GM08714 (cell line): ENCODE results near the gene TYMP.

Experiments
- H3K4me3 ChIP-seq: fragments of 200-500 bp; sonication (Bioruptor generic); 2 replicates; pipeline ENCODE4 v1.5.1; 2014; ENCODE audit warnings: mild to moderate bottlenecking, low read length, inconsistent platforms
- ZNF274 ChIP-seq: IDR thresholded peaks from 2 replicates; pipeline ENCODE4 v1.6.1; 2012; ENCODE audit warnings: mild to moderate bottlenecking, low read depth, low read length

The TYMP gene

DNA sequence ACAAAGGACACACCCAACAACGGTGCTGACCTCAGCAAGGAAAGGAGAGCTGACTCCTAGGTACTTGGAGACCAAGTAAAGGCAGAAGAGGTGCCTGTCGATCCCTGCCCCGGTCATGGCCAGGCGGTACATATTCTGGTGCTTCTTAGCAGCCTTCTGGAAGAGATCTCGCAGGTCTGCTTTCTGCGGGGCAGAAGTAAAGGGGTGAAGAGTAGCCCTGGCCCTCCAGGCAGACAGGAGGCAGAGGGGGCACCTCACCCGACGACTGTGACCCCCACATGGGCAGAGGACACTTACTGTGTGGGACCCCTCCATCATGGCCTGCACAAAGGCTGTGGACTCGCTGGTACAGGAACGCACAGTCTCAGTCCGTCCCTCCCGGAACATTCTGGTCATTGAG, 41.0 kb upstream of the TYMP start:
- no peak overlapping the region for H3K4me3 ChIP-seq
- TF ChIP-seq ZNF274, result no peak

DNA sequence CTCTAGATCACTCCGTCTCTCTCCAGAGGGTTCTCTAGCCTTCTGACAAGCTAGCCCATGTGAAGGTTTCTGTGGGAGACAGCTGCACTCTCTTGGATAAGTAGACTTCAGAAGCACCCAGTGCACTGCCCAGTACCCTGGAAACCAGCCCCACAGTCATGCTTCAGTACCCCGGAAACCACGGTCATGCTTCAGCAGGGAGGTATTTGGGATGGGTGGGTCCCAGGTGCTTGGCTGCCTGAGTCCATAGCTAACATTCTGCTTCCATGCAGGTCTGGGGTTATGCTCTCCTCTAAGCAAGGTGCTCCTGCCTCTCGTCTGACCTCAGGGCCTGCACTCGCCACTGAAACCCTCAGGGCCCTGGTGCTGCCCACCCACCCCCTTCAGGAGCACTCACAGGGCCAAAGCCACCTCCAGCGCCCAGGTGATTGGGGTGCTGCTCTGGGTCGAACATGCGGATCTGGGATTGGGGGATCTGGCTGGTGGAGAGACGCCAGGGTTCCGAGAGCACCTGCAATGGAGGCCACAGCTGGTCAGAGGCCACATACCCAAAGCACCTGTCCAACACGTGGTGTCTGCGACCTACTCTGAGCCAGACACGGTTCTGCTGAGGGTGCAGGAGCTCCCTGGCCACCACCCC, 40.2 kb upstream of the TYMP start:
- no peak overlapping the region for H3K4me3 ChIP-seq
- no peak for TF ChIP-seq ZNF274

DNA sequence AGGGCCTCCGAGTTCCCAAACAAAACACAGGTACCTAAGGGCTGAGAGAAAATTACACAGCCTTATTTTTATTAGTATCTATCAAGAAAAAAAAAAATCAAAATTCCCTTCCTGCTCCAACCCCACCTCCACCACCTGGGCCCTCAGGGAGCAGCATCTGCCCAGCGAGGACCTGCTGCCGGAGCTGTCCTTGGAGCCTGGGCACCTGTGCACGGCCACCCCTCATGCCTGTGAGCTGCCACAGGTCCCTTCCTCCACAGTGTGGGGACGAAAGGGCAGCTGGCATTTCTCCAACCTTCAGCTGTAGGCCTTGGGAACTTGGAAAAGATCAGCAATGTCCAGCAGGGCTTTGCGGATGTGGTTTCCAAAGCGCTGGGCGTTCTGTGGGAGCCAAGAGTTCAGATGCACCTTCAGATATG, 39.2 kb upstream of the TYMP start:
- no peak for TF ChIP-seq ZNF274
- H3K4me3 ChIP-seq, result no peak overlapping the region

DNA sequence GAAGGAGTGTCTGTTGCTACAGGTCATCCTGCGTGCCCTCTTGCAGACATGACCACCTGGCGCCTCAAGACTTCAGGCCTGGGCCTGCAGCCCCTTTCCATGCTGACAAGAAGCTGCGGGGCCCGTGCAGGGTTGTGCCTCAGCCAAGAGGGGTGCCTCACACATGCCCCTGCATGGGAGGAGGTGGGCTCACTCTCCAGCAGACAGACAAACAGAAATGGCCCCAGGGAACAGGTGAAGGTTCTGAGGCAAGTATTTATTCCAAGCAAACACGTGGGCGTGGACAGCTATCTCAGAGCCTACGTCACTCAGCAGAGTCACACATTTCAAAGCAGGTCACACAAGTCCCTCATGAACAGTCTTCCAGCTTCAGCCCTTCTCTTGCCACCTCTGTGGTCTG, 38.8 kb upstream of the TYMP start:
- no peak for TF ChIP-seq ZNF274
- H3K4me3 ChIP-seq, result no peak overlapping the region

DNA sequence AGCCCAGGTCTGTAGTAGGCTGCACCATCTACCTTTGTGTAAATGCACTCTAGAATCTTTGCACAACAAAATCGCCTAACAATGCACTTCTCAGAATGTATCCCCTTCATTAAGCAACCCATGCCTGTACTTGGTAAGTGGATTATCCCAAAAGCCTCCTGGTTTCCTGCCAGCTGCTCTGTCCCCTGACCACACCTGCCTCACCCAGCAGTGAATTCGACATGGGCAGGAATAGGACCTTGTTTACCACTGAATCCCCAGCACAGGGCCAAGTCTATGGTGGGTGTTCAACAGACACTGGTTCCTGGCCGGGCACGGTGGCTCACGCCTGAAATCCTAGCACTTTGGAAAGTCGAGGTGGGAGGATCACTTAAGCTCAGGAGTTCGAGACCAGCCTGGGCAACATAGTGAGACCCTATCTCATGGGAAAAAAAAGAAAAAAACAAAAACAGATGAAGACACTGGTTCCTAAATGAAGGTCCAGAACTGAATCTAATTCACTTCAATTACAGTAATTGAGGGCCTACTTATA, 38.0 kb upstream of the TYMP start:
- no peak overlapping the region for H3K4me3 ChIP-seq
- no peak for TF ChIP-seq ZNF274

DNA sequence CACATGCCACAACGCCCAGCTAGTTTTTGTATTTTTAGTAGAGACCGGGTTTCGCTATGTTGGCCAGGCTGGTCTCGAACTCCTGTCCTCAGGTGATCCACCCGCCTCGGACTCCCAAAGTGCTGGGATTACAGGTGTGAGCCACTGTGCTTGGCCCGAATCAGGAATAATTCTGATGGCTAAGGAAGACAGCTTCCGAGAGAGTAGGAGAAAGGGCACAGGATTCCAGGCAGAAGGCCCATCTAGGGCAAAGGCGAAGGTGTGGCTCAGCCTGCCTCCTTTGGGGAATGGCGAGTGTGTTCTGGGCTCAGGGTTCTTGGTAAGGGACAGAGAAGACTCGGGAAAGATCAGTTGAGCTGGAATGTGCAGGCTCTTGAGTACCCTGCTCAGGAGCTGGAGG, 34.5 kb upstream of the TYMP start:
- no peak for TF ChIP-seq ZNF274
- H3K4me3 ChIP-seq, result no peak overlapping the region

DNA sequence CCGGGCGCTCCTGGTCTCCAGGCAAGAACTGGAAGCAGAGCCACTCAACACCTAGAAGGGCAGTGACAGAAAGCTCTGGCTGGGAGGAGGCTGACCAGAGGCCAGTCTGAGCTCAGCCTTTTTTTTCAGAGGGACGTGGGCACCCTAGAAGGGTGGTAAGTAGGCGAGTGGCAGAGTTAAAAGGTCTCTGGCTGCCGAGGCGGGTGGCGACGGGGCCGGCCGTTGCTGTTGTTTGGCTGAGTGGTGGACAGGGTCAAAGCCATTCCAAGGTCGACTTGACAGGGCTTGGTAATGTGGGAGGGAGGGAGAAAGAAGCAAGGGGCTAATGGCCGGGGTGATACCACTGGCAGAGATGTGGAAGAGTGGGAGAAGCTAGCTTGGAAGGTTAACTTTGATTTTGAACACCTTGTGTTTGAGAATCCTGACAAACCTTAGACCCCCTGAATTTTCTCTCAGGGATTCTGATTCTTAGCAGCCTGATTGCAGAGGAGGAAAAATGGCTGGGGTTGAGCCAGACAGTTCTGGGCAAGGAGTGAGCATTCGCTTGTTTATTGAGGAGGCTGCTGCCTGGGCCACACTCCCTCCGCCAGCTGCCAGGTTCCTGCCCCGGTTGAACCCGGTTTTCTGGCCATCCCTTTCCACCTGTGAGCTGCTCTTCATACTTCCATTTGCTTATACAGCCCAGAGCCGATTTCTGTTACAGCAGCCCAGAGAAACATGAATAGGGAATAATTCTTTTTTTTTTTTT, 33.8 kb upstream of the TYMP start:
- H3K4me3 ChIP-seq, result peak overlapping the region; percentile 61; the same call in 1 of the 2 replicates
- TF ChIP-seq ZNF274, result no peak

DNA sequence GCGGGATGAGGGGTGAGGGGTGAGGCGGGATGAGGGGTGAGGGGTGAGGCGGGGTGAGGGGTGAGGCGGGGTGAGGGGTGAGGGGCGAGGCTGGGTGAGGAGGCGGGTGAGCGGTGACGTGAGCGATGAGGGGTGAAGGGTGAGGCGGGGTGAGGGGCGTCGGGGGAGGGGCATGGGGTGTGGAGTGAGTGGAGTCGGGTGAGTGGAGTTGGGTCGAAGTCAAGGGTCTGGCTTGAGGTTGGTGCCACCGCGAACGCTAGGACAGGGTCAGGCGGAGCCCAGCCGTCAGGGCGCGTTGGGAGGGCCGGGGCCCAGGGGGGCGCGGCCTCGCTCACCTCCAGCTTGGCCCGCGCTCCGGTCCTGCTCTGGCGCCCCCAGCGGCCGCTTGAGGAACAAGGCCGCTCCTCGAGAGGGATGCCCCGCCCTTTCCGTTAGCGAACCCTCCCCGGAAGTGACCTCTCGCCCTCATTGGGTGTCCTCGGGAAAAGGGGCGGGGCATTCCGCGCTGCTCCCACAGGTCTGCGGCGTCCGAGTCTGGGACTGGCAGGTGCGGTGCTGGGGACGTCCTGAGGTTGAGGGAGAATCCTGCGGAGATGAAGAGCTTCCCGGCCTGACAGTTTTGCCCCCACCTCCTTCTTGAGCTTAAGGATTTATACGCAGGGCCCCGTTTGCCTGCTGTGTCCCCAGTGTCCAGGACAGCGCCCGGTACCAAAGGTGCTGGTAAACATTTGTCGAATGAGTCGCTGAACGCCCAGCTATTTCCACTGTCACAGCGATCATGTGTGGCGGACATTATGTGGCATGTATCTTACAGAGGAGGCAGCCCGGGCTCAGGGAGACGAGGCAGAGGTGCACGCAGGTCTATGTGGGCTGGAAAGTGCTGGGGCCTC, 33.0 kb upstream of the TYMP start, which contains the start of gene SYCE3:
TSS of gene SYCE3 (minus strand) at position 397 of the 890 bp plus-strand sequence. CDS start 6,514 bp downstream, outside the sequence.
- TF ChIP-seq ZNF274, result no peak
- peak within 1 kb of the TSS; percentile 61; the same call in 1 of the 2 replicates for H3K4me3 ChIP-seq

DNA sequence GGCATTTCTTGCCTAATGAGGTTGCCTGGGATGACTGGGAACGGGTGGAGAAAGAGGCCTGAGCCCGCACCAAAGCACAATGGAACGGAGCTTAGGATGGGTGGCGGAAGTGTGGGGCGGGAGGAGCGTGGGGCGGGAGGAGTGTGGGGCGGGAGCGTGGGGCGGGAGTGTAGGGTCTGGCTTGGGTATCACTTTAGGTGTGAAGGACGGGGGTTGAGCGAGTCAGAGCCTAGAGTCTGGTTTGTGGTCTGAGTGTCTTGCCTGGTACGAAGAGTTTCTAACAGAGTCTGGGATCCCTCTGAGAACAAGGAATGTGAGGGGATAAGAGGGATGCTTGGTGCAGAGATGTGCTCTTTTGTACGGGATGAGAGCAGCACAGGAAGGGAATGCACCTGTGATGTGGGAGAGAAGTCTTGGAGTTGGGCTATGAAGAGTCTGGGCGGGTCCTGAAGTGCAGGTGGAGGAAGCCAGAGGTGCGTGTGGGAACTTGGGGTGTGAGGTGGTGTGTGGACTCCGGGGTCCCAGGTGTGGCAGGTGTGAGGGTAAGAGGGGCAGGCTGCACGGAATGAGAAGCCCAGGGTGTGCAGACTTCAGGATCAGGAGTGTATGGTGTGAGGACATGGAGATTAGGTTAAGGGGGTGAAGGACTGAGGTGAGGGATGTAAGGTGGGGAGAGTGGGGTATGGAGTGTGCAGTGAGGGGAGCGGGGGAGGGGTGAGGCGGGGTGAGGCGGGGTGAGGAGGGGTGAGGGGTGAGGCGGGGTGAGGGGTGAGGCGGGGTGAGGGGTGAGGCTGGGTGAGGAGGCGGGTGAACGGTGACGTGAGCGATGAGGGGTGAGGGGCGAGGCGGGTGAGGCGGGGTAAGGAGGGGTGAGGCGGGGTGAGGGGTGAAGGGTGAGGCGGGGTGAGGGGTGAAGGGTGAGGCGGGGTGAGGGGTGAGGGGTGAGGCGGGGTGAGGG, 31.9 kb upstream of the TYMP start:
- H3K4me3 ChIP-seq, result no peak overlapping the region
- TF ChIP-seq ZNF274, result no peak

DNA sequence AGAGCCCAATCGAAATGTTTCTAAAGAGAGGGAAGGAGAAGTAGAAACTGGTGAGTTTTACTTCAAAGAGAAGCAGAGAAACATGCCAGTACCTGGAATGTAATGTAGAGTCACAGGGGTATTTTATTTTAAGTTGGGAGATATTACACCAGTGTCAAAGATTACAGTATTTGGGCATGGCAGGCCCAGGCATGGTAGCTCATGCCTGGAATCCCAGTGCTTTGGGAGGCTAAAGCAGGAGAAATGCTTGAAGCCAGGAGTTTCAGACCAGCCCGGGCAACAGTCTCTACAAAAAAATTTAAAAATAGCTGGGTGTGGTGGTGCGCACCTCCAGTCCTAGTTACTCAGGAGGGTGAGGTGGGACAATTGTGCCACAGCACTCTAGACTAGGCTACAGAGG, 30.2 kb upstream of the TYMP start:
- no peak overlapping the region for H3K4me3 ChIP-seq
- no peak for TF ChIP-seq ZNF274

DNA sequence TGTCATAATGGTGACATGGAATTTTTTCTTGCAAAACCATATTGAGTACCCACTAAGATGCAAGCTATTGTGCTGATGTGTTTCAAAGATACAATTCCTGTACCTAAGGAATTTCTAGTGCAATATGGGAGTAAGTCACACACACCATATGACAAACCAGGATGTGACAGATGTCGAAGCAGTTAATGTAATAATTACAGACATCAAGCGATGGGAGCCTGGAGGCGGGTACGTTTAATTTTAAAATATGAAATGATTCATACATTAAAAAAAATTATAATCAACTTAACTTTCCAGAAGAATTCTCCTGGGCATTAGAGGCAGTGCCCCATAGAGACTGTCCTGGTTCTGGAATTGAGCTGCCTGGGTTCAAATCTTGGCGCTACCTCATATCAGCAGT, 26.9 kb upstream of the TYMP start:
- no peak for TF ChIP-seq ZNF274
- H3K4me3 ChIP-seq, result no peak overlapping the region

DNA sequence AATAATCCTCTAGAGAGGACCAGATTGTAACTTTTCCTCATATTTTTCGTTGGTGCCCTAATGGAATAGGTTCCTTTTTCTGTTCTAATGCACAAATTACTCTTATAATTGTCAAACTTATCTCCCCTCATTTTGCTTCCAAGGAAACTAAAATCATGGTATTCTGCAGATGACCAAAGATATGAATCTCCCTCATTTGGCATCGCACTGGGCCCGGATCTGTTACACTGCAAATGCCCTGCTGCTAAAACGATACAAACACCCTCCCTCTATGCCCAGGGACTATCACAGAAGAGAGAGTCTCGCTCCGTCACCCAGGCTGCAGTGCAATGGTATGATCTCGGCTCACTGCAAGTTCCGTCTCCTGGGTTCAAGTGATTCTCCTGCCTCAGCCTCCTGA, 23.5 kb upstream of the TYMP start:
- no peak for TF ChIP-seq ZNF274
- no peak overlapping the region for H3K4me3 ChIP-seq

DNA sequence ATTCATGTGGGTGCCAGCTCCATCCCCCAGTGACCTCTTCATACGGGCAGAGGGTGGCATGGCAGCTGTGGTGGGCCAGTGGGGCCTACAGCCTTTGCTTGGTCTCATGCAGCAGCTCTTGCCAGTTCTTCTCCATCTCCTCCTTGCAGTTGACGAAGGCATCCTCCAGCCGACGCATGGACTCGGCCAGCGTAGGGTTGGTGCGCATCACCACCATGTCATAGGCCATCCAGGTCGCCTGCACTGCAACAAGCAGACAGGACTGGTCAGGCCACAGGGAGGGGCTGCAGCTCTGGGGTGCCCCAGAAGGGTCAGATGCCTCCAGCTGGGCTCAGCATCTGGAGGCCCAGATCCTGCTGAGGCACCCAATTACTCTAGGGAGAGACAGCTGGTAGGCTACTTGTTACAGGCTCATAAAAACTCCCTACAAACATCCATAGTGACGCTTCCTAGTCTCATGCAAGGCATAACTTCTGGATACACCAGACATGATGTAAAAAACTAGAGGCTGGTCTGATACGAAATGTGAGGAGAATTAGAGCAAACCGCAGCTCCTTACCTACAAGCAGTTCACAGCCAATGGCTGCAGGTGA, 21.4 kb upstream of the TYMP start:
- no peak for TF ChIP-seq ZNF274
- no peak overlapping the region for H3K4me3 ChIP-seq
